Loucy (cell line): ENCODE data around the gene QRICH1.

Experiments
- H2AFZ ChIP-seq: fragments of 200-600 bp; sonication (generic); 2 replicates; pipeline ENCODE4 v1.6.0; 2016; ENCODE audit warnings: antibody characterized with exemption, mild to moderate bottlenecking, low read length, moderate library complexity
- H3F3A ChIP-seq: fragments of 200-600 bp; 2 replicates; pipeline ENCODE4 v1.6.0; 2016; ENCODE audit warnings: antibody characterized with exemption, low read depth, mild to moderate bottlenecking
- H3K27me3 ChIP-seq: fragments of 200-600 bp; sonication (generic); 2 replicates; pipeline ENCODE4 v1.6.1; 2014; ENCODE audit warnings: low read length, mild to moderate bottlenecking; ENCODE audit not compliant: insufficient read depth, poor library complexity, severe bottlenecking
- H3K36me3 ChIP-seq: fragments of 200-600 bp; sonication (generic); 2 replicates; pipeline ENCODE4 v1.6.1; 2016; ENCODE audit warnings: low read length; ENCODE audit not compliant: insufficient read depth
- H3K4me1 ChIP-seq: fragments of 200-600 bp; sonication (generic); 2 replicates; pipeline ENCODE4 v1.5.1; 2014; ENCODE audit warnings: low read length, mild to moderate bottlenecking; ENCODE audit not compliant: insufficient read depth, poor library complexity, severe bottlenecking
- H3K4me2 ChIP-seq: fragments of 200-600 bp; sonication (generic); 2 replicates; pipeline ENCODE4 v1.6.0; 2014; ENCODE audit warnings: antibody characterized with exemption, low read length, low read depth, mild to moderate bottlenecking; ENCODE audit not compliant: poor library complexity, severe bottlenecking
- H3K4me3 ChIP-seq: fragments of 200-600 bp; sonication (generic); 2 replicates; pipeline ENCODE4 v1.5.1; 2014; ENCODE audit warnings: low read length, mild to moderate bottlenecking, mixed read lengths; ENCODE audit not compliant: poor library complexity, severe bottlenecking
- H3K79me2 ChIP-seq: fragments of 200-600 bp; sonication (generic); 2 replicates; pipeline ENCODE4 v1.6.1; 2014; ENCODE audit warnings: low read length; ENCODE audit not compliant: insufficient read depth
- H3K9ac ChIP-seq: fragments of 200-600 bp; sonication (generic); 2 replicates; pipeline ENCODE4 v1.6.0; 2014; ENCODE audit warnings: mild to moderate bottlenecking, low read depth, low read length, moderate library complexity; ENCODE audit not compliant: poor library complexity, severe bottlenecking
- H3K9me2 ChIP-seq: fragments of 200-600 bp; sonication (generic); replicated peaks from 2 replicates; pipeline ENCODE4 v1.6.1; 2016; ENCODE audit warnings: low read depth, low read length, mixed read lengths
- H3K9me3 ChIP-seq: fragments of 200-600 bp; sonication (generic); 2 replicates; pipeline ENCODE4 v1.6.1; 2014; ENCODE audit warnings: mild to moderate bottlenecking, antibody characterized with exemption, low read length, low read depth; ENCODE audit not compliant: insufficient read depth
- H4K20me1 ChIP-seq: fragments of 200-600 bp; sonication (generic); 2 replicates; pipeline ENCODE4 v1.6.0; 2014; ENCODE audit warnings: antibody characterized with exemption, low read length, mild to moderate bottlenecking; ENCODE audit not compliant: insufficient read depth, poor library complexity, severe bottlenecking
- EZH2phosphoT487 ChIP-seq: fragments of 200-600 bp; IDR thresholded peaks from 2 replicates; pipeline ENCODE4 v1.6.1; 2018; ENCODE audit warnings: antibody characterized with exemption, mild to moderate bottlenecking, moderate library complexity, borderline replicate concordance
- TF ChIP-seq, protein P1 (sequence below): fragments of 200-600 bp; sonication (generic); conservative IDR thresholded peaks from 2 replicates; pipeline ENCODE4 v1.5.1; 2014; ENCODE audit warnings: mild to moderate bottlenecking, antibody characterized with exemption, low read length

QRICH1 gene

GRCh38 chr3:48991851-48992545 is 101.9 kb downstream of the QRICH1 start:
- Histone ChIP-seq H3K4me1 (no peaks in the 10 kb centered on the region), H2AFZ (no peak overlapping the region), H3F3A (no peaks in the 10 kb centered on the region), H3K9ac (peak overlapping the region; percentile 75), H3K4me2 (peak overlapping the region; percentile 78), H3K9me2 (no peaks in the 10 kb centered on the region), H3K27me3 (no peaks in the 10 kb centered on the region), H3K36me3 (no peaks in the 10 kb centered on the region), H4K20me1 (no peaks in the 10 kb centered on the region), H3K9me3 (no peaks in the 10 kb centered on the region), H3K4me3 (peak overlapping the region; percentile 76), H3K79me2 (peaks cover 23% of the 10 kb centered on the region)
- TF ChIP-seq EZH2phosphoT487 = no peak
- TF ChIP-seq, protein P1, sequence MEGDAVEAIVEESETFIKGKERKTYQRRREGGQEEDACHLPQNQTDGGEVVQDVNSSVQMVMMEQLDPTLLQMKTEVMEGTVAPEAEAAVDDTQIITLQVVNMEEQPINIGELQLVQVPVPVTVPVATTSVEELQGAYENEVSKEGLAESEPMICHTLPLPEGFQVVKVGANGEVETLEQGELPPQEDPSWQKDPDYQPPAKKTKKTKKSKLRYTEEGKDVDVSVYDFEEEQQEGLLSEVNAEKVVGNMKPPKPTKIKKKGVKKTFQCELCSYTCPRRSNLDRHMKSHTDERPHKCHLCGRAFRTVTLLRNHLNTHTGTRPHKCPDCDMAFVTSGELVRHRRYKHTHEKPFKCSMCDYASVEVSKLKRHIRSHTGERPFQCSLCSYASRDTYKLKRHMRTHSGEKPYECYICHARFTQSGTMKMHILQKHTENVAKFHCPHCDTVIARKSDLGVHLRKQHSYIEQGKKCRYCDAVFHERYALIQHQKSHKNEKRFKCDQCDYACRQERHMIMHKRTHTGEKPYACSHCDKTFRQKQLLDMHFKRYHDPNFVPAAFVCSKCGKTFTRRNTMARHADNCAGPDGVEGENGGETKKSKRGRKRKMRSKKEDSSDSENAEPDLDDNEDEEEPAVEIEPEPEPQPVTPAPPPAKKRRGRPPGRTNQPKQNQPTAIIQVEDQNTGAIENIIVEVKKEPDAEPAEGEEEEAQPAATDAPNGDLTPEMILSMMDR = no peak

DNA sequence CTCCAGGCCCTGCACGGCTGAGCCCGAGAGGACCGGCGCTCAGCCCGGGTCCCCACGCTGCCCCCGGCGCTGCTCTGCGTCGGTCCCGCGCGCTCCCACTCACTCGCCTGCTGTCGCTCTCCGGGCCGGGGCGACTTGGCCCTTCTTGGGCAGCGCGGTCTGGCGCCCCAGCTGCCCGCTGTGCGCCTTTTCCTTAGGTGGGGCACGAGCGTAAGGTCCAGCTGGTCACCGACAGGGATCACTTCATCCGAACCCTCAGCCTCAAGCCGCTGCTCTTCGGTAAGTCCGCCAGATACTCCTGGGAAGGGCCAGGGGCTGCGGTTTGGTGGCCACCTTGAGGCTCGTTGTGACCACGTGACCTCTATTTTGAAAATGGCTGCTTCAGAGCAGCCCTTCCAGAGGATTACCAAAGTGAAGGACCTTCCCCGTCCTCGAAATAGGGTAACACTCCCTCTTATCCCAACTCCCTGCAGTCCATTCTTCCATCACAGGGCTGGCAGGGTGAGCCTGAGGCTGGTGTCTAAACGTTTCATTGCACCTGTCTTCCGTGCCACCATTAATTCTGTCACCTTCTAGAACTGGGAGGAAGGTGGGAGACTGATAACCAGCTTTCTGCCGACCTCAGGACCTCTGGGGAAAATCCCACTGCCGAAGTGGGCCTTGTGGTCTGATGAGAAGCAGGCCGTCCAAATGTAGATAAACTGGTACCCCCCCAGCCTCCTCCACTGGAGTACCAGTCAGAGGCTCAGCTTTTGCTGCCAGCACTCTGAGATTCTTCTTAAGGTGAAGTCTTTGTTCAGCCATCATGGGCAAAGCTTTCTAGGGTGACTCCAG is 103.0 kb downstream of the QRICH1 start:
- TF ChIP-seq, protein P1 = no peak
- TF ChIP-seq EZH2phosphoT487 = no peak
- Histone ChIP-seq H3K9ac (peak overlapping the region; percentile 75), H3K27me3 (no peaks in the 10 kb centered on the region), H3K4me1 (no peaks in the 10 kb centered on the region), H3K36me3 (no peaks in the 10 kb centered on the region), H3K4me2 (peak overlapping the region; percentile 78), H3K79me2 (peaks cover 23% of the 10 kb centered on the region), H3K9me3 (no peaks in the 10 kb centered on the region), H4K20me1 (no peaks in the 10 kb centered on the region), H2AFZ (peak overlapping the region; percentile 48), H3F3A (no peaks in the 10 kb centered on the region), H3K9me2 (no peaks in the 10 kb centered on the region), H3K4me3 (peak overlapping the region; percentile 76)

GRCh38 chr3:48989796-48990635 is 103.9 kb downstream of the QRICH1 start, which contains the start of gene P4HTM:
Gene P4HTM (plus strand): TSS chr3:48990241. CDS start chr3:48990257, 16 bp downstream.
- H3K4me2 ChIP-seq = peak within 1 kb of the TSS; percentile 84
- no peaks in the 10 kb centered on the region for H4K20me1 ChIP-seq
- H3K27me3 ChIP-seq = no peaks in the 10 kb centered on the region
- no peaks in the 10 kb centered on the region for H3F3A ChIP-seq
- peak within 1 kb of the TSS; percentile 75 for H2AFZ ChIP-seq
- peaks cover 3% of the 10 kb centered on the region; the same call in 1 of the 2 replicates for H3K36me3 ChIP-seq
- no peaks in the 10 kb centered on the region for H3K4me1 ChIP-seq
- H3K9me3 ChIP-seq = no peaks in the 10 kb centered on the region
- peak within 1 kb of the TSS; percentile 75 for H3K9ac ChIP-seq
- H3K9me2 ChIP-seq = no peaks in the 10 kb centered on the region
- H3K4me3 ChIP-seq = peak within 1 kb of the TSS; percentile 76
- TF ChIP-seq, protein P1 = no peak; the same call in 1 of the 2 replicates
- TF ChIP-seq EZH2phosphoT487 = no peak
- H3K79me2 ChIP-seq = peaks cover 23% of the 10 kb centered on the region
